NK-92 (cell line): ENCODE measurements around the gene ZNF593OS.

ENCODE experiments used
- DNase-seq: peaks from one replicate; lab custom pipeline; 2025; ENCODE audit not compliant: unreplicated experiment; lab: John Stamatoyannopoulos, UW

Gene ZNF593OS

DNA sequence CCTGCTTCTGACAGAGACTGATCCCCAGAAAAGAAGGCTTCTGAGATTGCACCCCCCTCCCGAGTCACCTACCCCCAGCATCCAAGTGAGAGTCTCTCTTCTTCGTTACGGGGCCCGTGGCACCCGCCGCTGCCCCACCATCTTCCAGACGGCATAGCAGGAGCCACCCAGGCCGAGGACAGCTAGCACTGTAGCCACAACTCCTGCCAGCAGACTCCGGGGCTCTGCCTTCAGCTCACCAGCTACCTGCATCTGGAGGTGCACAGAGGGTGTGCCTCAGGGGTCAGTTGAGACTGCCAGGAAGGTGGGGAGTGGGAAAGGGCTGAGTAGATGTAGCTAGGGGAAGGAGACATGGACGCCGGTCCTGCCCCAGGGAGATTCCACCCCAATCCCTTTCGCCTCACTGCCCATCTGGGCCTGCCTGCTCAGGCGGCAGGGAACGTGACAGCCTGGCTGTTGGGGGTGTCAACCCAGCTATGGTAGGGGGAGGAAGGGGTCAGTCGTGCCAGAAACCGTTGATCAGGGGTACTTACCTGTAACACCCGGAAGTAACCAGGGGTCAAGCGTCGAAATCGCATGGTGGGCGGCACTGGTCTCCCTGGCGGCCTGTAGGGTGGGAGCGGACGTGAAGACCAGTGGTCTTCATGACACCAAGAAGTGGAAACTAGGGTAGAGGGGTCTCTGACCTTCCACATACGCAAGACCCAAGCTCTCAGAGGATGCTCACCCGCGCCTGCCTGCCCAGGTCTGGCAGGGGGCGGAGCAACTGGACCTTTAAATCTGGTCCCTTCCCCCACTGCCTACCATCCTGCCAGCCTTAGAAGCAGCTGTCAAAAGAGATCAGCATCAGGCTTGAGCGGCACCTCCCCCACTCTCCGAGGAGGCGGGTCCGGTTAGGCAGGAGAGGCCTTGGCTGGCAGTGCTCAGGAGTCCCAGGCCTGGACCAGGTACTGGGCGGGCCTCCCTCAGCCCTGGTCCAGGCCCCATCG, at the start of gene ZNF593OS:
Gene ZNF593OS, minus strand, starts transcription at position 749 of the 989 bp plus-strand sequence. Its CDS starts 171 bp downstream, at position 578.
- DNase-seq = no peak

DNA sequence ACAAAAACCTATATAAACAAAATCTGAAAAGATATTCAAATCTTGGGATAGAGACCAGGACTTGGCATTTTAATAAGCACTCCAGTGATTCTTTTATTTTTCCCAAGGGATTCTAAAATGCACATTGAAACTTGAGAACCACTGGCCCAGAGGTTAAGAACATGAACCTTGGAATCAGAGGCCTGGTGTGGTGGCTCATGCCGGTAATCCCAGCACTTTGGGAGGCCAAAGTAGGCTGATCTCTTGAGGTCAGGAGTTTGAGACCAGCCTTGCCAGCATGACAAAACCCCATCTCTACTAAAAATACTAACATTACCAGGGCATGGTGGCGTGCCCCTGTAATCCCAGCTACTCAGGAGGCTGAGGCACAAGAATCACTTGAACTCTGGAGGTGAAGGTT, 49.5 kb upstream of the ZNF593OS start:
- no peak for DNase-seq

DNA sequence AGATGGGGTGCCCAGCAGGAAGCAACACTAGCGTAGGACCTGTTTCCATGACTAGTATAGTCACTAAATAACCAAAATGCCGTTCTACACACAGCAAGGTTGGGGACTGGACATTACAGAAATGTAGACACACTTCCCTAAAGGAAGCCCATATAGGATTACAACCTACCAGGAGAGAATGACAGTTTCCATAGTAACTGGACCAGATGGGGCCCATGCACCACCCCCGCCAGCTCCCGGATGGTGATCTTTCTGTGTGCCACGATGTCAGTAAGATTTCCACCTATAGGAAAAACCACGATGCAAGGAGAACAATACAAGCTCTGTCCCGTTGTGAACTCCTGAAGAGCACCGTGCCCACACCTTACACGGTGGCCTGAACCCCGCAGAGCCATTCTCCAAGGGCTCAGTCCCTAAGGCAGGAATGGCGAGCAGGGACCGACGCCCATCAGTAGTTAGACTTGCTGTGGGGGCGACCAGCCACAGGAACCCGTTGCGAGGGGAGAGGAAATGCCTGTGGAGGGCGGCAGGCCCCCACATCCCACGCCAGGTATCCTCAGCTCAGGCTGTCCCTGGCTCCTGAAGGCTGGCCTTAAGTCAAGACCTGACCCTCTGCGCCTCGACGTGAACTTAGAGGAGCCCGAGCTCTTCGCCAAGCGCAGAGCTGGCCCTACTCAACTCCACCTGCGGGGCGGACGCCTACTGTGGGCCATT, 48.7 kb upstream of the ZNF593OS start:
- DNase-seq = no peak

DNA sequence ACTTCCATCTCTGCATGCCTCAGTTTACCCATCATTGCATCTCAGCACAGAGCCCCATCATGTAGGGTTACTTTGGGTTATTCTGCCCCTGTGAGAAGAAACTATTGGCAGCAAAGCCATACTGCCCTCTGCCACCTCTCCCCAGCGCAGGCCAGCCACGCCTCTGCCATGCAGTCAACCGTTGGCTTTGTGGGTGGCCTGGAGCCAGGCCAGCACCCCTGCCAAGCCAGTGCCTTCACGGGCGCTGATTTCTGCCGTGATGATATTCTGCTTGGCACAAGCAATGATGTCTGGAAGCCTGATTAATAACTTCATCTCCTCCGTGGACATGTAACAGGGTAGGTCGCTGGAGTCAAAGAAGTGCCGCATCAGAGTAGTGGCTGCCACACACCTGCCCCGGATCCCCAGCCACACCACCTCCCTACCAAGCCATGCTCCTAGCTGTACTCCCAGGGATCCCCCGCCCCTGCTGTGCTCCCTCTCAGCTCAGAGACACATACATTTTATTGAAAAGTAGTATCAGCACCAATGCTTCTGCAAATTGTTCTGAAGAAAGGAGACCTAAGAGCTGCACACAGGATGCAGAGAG, 47.4 kb upstream of the ZNF593OS start:
- DNase-seq = no peak

DNA sequence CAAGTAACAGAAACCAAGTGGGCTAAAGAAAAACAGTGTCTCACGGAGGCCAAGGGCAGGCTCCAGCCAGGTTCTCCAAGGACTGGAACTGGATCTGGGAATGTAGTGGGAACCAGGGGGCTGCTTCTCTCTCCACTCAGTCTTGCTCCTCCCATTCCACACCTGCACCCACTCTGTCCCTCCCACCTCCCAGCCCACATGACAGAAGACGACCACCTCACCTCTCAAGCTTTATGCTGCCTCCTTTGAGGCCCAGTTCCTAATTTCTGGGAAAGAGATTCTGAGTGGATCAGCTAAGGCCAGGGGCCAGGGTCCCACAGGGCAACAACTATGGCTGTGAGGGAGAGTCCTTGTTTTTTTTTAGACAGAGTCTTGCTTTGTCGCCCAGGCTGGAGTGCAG, 43.6 kb upstream of the ZNF593OS start:
- DNase-seq = no peak

DNA sequence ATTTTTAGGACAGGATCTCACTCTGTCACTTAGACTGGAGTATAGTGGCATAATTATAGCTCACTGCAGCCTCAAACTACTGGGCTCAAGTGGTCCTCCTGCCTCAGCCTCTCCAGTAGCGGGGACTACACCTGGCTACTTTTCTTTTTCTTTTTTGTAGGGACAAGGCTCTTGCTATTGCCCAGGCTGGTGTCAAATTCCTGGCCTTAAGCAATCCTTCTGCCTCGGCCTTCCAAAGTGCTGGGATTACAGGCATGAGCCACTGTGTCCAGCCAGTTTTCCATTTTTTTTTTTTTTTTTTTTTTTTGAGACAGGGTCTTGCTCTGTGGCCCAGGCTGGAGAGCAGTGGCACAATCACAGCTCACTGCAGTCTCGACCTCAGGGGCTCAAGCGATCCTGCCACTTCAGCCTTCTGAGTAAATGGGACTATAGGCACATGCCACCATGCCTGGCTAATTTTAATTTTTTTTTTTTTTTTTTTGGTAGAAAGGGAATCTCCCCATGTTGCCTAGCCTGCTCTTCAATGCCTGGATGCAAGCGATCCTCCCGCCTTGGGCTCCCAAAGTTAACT, 41.8 kb upstream of the ZNF593OS start:
- DNase-seq = no peak

DNA sequence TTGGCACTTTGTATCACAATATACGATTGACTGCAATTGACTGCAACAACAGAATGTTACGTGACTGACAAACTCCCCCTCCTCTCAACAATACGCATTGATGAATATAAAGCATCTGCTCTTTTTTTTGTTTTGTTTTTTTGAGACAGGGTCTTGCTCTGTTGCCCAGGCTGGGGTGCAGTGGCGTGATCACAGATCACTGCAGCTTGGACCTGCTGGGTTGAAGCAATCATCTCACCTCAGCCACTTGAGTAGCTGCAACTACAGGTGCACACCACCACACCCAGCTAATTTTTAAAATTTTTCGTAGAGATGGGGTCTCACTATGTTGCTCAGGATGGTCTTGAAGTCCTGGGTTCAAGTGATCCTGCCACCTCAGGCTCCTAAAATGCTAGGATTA, 41.1 kb upstream of the ZNF593OS start:
- DNase-seq = no peak

DNA sequence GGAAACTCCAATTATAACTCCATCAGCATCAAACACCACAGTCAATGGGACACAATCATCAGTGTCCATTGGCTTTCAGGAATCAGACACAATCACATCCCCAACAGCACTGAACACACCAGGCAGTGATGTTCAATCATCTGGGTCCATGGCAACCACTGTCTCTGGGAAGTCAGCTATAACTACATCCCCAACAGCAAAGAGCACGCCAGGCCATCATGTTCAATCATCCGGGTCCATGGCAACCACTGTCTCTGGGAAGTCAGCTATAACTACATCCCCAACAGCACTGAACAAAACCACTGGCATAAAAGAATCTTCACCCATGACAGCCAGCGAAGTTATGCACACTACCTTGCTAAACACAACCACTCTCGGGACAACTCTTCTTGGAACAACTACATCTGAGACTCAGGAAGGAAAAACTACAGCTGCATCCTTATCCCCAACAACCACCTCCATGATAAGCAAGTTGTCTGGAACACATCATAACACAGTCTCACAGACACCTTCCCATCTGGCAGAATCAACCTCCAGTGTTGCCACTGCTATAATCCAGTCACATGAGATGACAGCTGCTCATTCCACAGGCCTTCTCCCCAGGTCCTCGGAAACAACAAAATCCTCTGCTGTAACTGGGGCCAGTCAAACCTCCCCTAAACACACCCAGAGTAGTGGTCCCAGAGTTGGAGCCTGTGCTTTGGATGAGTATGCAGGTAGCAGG, 38.7 kb upstream of the ZNF593OS start:
- DNase-seq = no peak

DNA sequence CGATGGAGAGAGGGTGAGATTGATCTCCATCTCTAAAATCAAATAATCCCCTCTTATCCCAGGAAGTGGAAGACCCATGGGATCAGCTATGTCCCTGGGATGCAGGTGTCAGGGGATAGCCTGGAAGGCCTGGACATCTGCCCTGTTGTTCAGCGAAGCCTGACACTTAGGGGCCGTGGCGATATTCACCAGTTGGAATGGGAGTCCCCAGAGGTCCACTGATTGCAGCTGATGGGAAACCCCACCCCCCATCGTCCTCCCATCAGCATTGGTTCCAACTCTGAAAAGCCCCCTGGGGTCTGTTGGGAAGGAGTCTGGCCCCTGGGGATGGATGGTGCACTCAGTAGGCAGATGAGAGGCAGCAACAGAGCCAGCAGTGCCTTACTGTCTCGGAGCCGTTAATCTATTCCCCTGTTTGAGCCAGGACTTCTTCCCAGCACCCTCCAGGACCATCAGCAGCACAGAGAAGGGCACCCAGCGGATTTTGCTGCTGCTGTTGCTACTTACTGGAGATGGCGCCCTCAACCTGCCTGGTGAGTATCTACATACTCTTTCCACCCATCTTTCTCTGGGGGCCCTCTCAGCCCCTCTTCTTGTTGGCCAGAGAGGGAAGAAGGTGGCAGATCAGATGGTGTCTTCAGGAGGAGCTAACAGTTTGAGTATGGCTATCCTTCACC, 32.1 kb upstream of the ZNF593OS start:
- DNase-seq = no peak

DNA sequence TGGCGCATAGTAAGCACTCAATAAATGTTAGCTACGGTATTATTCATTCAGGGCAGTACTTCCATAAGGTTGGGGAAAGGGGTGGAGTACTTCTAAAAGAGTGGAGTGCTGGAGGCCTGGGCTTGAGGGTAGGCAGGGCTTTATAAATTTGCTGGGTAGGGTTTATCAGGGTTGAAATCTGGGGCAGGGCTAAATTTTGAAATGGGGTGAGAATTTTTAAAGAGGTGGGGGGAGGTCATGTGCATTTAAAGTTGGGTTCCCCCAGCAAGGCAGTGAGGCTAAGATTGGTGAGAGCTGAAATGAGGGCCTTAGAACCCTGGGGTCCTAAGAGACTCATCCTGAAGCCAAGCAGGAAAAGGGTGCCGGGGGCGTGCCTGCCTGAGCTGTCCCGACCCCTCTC, 28.8 kb upstream of the ZNF593OS start:
- DNase-seq = no peak

DNA sequence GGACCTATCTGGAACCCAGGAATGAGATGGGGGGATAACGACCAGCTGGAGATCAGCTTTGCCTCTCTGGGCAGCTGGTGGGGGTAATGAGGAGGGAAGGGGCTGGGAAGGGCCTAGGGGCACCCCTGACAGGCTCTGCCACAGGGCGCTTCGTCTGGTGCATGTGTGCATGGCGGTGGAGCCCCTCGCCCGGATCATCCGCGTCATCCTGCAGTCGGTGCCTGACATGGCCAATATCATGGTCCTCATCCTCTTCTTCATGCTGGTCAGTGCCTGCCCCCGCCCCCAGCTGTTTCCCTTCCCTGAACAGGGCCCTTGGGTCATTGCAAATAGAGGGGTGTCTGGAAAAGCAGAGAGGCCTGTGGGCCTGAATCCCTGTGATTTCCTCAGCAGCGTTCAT, 26.2 kb upstream of the ZNF593OS start:
- no peak for DNase-seq

DNA sequence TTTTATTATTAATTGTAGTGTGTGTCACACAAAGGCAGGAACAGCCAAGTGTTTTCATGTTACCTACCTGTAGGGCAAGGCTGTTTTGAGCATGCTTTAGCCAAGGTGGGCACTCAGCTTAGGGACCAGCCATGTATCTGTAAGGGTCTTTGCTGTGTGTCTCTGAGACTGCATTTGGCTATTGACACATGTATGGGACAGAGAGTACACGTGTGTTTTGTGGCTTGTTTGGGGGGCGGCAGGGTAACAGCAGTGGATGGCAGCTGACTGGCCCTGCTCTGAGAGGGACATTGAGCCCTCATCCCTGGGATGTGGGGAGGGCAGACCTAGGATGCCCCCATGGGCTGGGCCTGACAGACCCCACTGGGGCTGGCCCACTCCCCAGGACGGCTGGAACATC, 25.7 kb upstream of the ZNF593OS start:
- DNase-seq = no peak

DNA sequence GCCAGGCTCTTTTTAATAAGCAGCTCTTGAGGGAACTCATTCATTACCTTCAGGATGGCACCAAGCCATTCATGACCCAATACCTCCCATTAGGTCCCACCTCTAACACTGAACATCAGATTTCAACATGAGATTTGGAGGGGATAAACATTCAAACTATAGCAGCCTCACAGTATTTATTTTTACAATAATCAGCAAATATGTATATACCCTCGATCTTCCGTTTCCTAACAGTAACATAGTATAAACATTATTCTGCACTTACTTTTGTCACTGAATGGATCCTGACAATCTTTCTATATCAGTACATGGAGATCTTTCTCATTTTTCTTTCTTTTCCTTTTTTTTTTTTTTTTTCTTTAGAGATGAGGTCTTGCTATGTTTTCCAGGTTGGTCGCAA, 24.2 kb upstream of the ZNF593OS start:
- DNase-seq = no peak

DNA sequence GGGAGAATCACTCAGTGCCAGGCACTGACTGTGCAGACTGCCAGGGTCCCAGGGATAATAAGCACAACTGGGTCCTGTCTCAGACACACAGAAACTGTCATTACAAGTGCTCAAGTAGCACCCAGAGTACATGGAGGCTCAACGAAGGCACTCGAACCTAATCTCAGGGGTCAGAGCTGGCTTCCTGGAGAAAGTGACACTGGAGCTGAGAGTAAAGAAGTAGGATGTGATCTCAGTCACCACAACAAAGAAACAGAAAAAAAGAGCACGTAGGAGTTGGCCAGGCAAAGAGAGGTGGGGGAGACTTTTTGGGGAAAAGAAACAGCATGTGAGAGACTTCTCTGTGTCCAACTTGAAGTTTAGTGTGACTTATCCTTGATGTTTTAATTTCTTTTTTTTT, 20.1 kb upstream of the ZNF593OS start:
- DNase-seq = no peak

DNA sequence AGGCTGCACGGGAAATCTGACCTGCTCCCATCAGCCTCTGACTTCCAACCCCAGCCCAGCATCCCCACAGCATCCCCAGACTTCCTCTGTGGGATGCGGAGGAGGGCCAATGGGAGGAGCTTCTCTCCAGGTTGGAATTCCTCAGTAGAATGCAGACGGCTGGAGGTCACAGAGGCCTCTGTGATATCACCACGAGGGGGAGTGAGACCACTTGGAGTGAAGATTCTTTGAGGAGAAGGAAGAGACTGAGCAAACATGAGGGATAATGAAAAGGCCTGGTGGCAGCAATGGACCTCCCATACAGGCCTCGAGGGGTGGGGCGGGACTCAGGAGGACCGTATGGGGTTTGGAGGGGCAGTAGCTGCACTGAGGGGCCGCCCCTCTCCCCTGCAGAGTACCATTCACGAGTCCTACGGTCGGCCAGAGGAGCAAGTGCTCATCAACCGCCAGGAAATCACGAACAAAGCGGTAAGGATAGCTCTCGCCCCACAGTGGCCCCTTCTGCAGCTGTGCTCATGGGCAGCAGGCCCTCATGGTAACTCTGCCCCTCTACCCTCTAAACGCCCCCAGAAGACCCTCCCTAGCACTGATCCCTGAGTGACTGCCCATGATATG, 18.8 kb upstream of the ZNF593OS start, which contains the start of gene CATSPER4:
Gene CATSPER4, plus strand, starts transcription at position 230 of the 615 bp plus-strand sequence. Its CDS starts 26 bp downstream, at position 256.
- no peak for DNase-seq

DNA sequence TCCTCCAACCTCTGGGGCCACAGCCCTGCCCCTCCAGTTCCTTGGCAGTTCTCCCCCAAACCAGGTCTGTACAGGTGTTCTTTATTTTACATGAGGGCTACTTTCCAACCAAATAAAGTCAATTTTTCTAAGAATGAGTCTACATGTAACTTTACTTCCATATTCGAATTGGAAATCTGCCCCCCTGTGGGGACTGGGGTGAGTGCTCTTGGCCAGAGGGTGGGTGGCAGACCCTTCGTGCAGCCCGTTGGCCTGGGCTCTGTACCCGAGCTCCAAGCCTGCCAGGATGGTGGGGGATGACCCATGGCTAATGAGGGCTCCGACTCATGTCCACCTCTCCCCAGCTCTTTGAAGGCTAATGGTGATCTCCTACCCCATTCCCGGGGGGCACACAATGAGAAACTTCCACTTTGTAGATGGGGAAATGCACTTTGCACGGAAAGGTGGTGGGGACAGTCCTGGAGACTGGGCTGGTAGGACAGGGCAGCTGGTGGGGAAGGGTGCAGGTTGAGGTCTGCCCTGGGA, 18.2 kb upstream of the ZNF593OS start:
- no peak for DNase-seq

DNA sequence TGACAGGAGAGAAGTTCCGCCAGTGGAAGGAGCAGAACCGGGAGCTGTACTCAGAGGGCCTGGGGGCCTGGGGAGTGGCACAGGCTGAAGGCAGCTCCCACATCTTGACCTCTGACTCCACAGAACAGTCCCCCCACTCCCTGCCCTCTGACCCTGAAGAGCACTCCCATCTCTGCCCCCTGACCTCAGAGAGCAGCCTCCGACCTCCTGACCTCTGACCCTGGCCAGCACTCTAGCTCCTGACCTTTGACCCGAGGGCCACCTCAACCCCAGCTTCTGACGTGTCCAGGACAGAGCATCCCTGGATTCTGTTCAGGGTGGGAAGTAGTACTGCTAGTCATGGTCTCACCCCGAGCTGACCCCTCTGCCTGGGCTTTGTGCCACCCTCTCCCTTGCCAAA, 17.7 kb upstream of the ZNF593OS start:
- DNase-seq = no peak

DNA sequence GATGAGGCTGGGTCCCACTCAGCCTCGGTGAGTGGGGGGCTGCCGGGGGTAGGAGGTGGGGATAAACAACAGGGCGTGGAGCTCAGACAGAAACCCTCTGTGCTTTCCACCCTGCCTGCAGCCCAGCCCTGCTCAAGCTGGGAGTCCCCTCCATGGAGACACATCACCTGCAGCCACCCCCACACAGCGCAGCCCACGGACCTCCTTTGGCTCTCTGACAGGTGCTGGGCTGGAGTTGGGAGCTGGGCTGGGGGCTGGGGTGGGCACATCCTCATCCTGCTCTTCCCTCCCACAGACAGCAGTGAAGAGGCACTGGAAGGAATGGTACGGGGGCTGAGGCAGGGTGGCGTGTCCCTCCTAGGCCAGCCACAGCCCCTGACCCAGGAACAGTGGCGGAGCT, 16.8 kb upstream of the ZNF593OS start:
- no peak for DNase-seq

DNA sequence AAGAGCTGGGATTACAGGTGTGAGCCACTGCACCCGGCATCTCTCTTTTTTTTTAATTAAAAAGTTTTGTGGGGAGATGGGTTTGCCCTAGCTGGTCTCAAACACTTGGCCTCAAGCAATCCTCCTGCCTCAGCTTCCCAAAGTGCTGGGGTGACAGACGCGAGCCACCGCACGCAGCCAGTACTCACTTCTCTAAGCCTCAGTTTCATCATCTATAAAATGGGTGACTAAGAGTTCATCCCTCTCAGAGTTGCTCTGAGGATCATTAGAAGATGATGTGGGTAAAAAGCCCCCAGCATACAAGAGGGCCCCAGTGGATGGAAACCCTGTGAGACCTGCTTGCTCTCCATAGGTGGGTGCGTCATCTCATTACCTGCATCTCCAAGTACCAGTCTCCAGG, 16.2 kb upstream of the ZNF593OS start:
- DNase-seq = no peak
